NB4 (cell line): ENCODE data around the gene CENPB.

ENCODE experiments used
- DNase-seq: peaks from one replicate; pipeline ENCODE4 v3.0.0; 2010; ENCODE audit warnings: low read depth
- H3K4me3 ChIP-seq: one replicate; pipeline ENCODE4 v1.5.1; 2011; ENCODE audit warnings: mild to moderate bottlenecking, low read depth, low read length, moderate library complexity
- CTCF ChIP-seq: IDR thresholded peaks from one replicate; pipeline ENCODE4 v1.5.1; 2012; ENCODE audit warnings: low read depth, low read length
- MYC ChIP-seq: IDR thresholded peaks from 2 replicates; pipeline ENCODE4 v1.6.1; 2011; ENCODE audit warnings: low read depth, low read length
- POLR2A ChIP-seq: IDR thresholded peaks from 2 replicates; pipeline ENCODE4 v1.6.1; 2011; ENCODE audit warnings: mild to moderate bottlenecking; ENCODE audit not compliant: insufficient read length; ENCODE audit errors: extremely low read depth
- TF ChIP-seq, protein P1 (sequence below): IDR thresholded peaks from 2 replicates; pipeline ENCODE4 v1.6.1; 2011; ENCODE audit warnings: low read depth, low read length

CENPB gene

DNA sequence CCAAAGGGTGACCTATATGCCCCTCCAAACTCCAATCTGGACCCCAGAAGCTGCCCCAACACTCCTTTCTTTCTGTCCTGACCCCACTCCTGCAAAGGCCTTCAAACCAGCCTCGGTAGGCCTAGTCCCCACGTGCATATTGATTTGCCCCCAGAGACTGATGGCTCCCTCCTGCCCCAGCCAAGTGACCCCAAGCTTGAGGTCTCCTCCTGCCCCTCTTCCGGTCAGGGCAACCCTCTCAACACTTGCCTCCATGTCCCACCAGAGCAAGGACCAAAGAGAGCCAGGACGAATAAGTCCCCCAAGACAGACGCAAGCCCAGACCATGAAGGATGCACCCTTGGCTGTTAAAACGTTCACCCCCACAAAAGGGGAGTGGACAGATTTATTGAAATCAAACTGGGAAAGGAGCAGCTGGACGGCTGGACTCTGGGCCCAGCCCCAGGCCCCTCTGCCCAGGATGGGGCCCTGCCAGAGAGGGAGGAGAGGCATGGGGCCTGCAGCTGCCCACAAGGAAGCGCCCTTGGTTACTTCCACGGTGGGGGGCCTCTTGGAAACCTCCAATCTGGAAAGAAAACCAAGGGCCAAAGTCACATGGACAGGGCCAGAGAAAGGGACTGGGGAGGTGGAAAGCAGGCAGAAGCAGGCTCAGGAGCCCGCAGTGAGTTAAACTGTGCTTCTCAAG, 2.9 kb downstream of the CENPB start:
- H3K4me3 ChIP-seq = no peak overlapping the region
- no peak for DNase-seq
- TF ChIP-seq MYC (no peak), CTCF (no peak), POLR2A (no peak)
- TF ChIP-seq, protein P1, sequence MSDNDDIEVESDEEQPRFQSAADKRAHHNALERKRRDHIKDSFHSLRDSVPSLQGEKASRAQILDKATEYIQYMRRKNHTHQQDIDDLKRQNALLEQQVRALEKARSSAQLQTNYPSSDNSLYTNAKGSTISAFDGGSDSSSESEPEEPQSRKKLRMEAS = no peak

GRCh38 chr20:3783068-3783489, 3.5 kb downstream of the CENPB start:
- H3K4me3 ChIP-seq = no peak overlapping the region
- TF ChIP-seq MYC (no peak), POLR2A (no peak), CTCF (no peak)
- DNase-seq = no peak

GRCh38 chr20:3782597-3782996, 3.9 kb downstream of the CENPB start:
- no peak for DNase-seq
- TF ChIP-seq POLR2A (no peak), MYC (no peak), CTCF (no peak)
- TF ChIP-seq, protein P1 = no peak

GRCh38 chr20:3781153-3781910, 5.2 kb downstream of the CENPB start, which contains the start of gene SPEF1:
TSS of gene SPEF1 (minus strand) at chr20:3781448. CDS start at chr20:3781287, 161 bp downstream.
- peak; percentile 94 for DNase-seq
- peak within 1 kb of the TSS; percentile 57 for H3K4me3 ChIP-seq
- TF ChIP-seq POLR2A (no peak), CTCF (peak; percentile 77)

More at GRCh38 chr20:3782597-3782996, 3.9 kb downstream of the CENPB start:
- no peak overlapping the region for H3K4me3 ChIP-seq

- TF ChIP-seq POLR2A (no peak), CTCF (no peak), MYC (no peak)
- TF ChIP-seq, protein P1 = no peak
- DNase-seq = no peak
- no peak overlapping the region for H3K4me3 ChIP-seq
Measured at GRCh38 chr20:3778976-3779375, 7.6 kb downstream of the CENPB start.
